GM15510 (cell line): ENCODE measurements around the gene XPC.

Experiments
- POLR2A ChIP-seq: IDR thresholded peaks from 3 replicates; pipeline ENCODE4 v1.6.1; 2011; ENCODE audit warnings: borderline replicate concordance; ENCODE audit not compliant: insufficient read length; ENCODE audit errors: extremely low read depth

Gene XPC

GRCh38 chr3:14135581-14135980, 42.8 kb downstream of the XPC start:
- TF ChIP-seq POLR2A: no peak

DNA sequence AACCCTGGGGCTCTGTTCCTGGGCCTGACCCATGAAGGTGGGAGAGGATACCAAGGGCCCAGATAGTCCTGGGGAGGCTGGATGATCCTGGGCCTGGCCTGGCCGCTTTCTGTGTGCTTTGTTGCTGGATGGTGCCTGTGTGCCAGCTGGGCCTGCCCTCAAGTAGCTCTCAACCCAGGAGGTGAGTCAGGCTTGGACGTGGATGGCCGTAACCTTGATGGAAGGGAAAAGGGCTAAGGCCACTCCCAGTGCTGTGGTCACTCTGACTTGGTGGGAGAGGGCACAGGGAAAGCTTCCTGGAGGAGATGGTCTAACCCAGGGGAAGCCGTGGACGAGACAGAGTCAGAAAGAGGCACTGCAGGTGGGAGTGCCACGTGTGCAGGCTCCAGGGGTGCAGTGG, 44.1 kb downstream of the XPC start:
- no peak for TF ChIP-seq POLR2A

GRCh38 chr3:14133876-14134275, 44.5 kb downstream of the XPC start:
- no peak for TF ChIP-seq POLR2A

DNA sequence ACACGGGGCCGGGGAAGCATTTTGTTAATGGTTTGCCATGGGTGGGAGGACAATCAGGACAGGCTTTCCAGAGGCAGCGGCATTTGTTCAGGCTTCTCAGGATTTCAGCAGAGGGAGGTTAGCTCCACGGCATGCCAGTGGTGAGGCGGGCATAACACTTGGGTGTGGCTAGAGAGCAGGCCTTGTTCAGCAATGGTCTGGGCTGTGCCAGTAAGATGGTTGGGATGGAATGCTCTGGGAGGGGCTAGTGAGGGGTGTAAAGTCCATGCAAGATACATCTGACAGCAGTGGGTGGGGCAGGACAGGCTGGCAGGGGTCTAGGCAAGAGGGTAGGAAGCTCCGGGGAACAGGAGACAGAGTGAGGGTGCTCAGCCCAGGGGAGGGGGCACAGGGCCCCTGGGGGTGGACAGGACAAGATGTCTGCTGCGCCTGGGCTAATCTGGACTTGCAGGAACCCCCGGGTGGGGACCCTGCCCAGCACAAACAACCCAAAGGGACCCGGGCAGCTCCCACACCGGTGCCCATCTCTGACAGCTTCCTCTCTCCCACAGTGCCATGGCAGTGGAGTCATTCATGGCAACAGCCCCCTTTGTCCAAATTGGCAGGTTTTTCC, 45.1 kb downstream of the XPC start:
- no peak for TF ChIP-seq POLR2A

GRCh38 chr3:14132689-14133088, 45.7 kb downstream of the XPC start:
- TF ChIP-seq POLR2A: no peak

DNA sequence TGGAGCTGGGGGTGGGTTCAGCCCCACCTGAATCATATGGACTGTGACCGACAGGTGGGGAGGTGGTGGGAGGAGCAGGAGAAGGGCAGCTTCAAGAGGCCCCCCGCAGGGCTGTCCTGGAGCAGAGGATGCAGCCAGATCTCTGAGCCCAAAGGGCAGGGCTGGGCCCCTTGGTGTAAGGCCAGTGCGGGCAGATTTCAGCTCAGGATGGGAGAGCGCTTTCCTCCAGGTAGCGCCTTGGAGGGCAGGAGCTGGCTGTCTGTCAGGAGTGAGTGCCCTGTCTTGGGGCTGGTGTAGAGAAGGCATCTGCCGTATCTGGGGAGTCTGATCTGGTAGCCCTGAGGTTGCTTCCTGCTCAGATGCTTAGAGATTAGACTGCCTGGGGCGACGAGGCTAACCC, 46.3 kb downstream of the XPC start:
- TF ChIP-seq POLR2A: no peak

GRCh38 chr3:14131134-14131533, 47.3 kb downstream of the XPC start:
- no peak for TF ChIP-seq POLR2A

DNA sequence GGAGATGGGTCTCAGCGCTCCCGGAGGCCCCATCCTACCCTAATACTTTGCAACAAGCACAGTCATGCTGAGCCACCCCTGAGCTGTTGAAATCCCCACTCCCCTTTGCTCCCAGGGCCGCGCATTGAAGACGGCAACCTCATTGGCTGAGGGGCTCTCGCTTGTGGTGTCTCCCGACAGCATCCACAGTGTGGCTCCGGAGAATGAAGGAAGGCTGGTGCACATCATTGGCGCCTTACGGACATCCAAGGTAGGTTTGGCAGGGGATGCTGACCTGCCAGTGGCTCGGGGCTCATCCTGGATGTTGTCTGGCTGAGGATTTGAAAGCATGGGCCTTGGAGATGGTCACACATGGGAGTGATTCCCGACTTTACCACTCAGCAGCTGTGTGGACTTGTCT, 47.7 kb downstream of the XPC start:
- no peak for TF ChIP-seq POLR2A

DNA sequence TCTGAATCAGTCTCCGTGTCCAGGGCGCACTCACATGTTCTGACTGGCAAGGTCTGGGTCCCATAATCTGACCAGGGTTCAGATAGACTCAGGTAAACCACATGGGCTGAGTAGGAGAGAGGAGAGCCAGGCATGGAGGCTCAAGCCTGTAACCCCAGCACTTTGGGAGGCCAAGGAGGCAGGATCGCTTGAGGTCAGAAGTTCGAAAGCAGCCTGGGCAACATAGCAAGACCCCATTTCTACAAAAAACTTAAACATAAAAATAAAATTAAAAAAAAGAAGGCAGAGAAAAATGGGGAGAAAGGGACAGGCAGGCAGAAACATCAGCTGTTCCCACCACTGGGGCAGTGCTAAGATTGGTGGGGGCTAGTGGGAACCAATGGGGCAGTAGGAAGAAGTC, 48.2 kb downstream of the XPC start:
- TF ChIP-seq POLR2A: no peak

DNA sequence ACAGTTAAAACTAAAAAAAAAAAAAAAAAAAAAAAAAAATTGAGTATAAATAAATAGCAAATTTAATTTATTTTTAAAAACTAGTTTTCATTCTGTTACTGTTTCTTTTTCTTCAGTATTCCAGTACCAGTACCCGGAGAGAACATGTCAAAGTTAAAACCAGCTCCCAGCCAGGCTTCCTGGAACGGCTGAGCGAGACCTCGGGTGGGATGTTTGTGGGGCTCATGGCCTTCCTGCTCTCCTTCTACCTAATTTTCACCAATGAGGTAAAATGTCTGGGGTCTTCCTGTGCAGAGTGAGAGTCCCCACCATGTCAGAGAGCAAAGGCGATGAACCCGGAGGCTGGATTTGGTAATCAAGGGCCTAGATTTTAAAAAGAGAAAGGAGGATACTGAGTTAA, 49.1 kb downstream of the XPC start:
- no peak for TF ChIP-seq POLR2A

DNA sequence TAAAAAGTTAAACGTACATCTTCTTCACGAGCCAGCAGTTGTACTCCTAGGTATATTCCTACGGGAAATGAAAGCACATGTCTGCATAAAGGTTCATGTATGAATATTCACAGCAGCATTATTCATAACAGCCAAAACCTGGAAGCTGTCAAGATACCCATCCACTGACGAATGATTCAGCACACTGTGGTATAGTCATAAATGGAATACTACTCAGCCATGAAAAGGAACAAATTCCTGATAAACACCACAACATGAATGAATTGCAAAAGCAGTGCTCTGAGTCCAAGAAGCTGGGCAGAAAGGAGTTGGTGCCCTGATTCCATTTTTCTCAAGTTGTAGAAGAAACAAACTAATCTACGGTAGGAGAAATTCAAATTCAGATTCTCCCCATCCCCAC, 49.7 kb downstream of the XPC start:
- TF ChIP-seq POLR2A: no peak

DNA sequence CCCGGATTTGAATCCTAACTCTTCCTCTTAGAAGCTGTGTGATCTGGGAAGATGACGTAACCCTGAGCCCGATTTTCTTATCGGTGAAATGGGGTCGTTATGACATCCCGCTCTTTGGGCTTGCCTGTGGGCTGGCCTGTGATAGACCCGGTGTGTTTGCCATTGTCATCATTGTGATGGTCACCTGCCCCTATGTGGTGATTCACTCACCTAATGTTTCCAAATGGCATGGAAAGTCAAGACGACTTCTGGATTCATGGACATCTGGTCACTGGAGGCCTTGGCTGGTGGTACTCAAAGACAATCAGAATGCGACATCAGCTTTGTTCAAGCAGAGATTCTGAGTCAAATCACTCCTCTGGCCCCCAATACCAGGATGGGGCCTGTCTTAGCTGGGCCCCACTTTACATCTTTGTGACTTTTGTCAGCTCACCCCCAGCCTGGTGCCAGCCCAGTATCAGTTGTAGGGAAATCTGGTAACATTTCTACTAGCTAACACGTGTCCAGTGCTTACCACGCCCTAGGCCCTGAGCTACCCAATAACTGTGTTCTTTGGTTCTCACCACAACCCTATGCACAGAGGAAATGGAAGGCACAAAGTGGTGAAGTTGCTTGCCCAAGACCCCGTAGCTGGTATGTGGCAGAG, 50.8 kb downstream of the XPC start:
- no peak for TF ChIP-seq POLR2A

DNA sequence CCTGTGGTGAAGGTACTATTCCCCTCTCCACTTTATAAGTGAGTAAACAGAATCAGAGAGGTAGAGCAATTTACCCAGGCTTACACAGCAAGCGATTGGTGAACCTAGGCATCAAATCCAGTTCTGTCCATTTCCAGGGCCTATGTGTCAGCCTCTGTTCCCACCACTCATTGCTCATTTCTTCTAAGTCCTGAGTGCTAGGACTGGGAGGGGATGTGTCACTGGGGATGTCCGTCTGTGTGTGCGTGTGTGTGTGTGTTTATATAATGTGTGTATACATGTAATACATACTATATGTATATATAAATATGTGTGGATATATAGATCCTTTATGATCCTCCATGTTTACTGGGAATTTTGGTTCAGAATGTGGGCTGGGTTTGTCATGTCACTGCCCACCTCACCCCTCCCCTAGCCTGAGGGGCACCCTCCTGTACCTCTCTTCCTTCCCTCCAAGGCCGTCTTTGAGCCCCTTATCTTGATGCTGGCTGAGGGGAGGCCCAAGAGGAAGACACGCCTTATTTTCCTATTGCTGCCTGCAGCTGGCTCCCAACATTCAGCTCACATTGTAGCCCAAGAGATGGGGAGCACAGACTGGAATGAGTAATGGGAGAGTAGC, 51.4 kb downstream of the XPC start:
- TF ChIP-seq POLR2A: no peak

DNA sequence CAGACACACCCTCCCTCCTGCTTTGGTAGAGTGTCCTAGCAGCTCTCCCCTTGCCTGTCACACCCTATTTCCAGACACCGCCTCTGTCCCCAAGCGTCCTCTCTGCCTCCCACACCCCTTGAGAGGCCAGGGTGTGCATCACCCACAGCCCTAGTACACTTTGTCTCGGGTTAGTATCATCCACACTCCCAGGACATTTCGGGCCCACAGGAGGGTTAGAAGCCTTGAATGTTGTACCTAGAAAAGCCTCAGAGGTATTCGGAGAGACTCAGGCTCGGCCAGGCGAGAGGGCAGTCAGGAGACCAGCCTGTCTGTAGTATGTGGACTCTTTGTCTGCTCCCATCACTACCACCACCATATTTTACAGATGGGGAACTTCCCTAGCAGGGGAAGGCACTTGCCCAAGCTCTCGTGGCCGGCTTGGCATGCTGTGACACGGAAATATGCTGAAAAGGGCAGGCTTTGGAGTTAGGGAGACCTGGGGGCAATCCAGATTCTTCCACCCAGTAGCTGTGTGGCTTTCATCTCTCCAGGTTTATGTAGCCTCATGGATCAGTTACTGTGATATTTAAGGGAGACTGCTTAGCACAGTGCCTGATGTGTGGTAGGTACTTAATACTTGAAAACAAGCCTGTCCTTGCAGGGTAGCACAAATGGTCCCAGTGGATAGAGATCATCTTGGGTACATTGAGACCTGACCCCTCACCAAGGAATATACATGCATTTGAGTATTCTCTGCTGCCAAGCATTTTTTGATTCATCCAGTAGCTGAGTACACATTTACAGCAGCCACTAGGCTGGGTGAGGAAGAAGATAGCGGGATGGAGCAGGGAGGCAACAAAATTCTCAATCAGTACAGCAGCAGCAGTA, 52.1 kb downstream of the XPC start:
- no peak for TF ChIP-seq POLR2A
